ENCODE results near the gene LCORL.

DNA sequence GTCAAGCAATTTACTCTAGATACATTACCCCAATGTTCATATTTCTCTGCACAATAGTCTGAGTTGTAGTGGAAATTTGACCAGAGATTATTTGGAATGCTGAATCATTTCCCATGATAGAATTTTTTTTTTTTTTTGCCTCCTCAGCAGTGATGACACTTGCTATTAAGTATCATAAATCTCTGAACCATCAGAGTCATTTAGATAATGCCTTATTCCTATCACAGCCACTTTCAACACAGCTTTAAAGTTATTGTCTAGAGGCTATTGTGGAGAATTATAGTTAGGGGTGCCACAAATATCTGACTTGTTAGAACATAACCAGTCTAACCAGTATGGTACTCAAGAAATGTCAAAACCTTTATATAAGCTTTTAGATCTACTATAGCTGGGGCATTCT, 79.8 kb downstream of the LCORL start:
- TF ChIP-seq, protein P1, sequence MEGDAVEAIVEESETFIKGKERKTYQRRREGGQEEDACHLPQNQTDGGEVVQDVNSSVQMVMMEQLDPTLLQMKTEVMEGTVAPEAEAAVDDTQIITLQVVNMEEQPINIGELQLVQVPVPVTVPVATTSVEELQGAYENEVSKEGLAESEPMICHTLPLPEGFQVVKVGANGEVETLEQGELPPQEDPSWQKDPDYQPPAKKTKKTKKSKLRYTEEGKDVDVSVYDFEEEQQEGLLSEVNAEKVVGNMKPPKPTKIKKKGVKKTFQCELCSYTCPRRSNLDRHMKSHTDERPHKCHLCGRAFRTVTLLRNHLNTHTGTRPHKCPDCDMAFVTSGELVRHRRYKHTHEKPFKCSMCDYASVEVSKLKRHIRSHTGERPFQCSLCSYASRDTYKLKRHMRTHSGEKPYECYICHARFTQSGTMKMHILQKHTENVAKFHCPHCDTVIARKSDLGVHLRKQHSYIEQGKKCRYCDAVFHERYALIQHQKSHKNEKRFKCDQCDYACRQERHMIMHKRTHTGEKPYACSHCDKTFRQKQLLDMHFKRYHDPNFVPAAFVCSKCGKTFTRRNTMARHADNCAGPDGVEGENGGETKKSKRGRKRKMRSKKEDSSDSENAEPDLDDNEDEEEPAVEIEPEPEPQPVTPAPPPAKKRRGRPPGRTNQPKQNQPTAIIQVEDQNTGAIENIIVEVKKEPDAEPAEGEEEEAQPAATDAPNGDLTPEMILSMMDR (IDR thresholded peaks at IDR 0.05; ENCODE audit: low read length), result no peak
- TF ChIP-seq EZH2phosphoT487 (IDR thresholded peaks at IDR 0.05; ENCODE audit: low read length), result no peak
- no peak for TF ChIP-seq EZH2 (optimal IDR thresholded peaks at IDR 0.05; ENCODE audit: low read depth, low read length)

Data from MM.1S (cell line).